ENCODE results near the gene HIVEP3.

DNA sequence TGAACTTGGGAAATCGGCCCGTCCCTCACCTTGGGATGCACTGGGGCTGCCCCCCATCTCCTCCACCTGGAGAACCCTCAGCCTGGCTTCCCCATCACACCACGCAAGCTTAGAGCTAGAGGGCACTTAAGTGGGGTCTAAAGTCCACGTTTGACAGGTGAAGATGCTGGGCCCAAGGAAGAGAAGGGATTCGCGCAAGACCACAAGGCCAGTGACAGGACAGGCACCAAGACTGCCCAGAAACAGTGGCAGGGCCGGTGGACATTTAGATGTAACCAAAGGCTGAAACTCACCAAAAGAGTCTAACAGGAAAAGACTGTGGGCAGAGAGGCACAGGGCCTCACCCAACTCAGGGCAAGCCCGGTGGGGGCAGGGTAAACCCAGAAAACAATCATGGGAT, 303.4 kb downstream of the HIVEP3 start:
- TF ChIP-seq, protein P1, sequence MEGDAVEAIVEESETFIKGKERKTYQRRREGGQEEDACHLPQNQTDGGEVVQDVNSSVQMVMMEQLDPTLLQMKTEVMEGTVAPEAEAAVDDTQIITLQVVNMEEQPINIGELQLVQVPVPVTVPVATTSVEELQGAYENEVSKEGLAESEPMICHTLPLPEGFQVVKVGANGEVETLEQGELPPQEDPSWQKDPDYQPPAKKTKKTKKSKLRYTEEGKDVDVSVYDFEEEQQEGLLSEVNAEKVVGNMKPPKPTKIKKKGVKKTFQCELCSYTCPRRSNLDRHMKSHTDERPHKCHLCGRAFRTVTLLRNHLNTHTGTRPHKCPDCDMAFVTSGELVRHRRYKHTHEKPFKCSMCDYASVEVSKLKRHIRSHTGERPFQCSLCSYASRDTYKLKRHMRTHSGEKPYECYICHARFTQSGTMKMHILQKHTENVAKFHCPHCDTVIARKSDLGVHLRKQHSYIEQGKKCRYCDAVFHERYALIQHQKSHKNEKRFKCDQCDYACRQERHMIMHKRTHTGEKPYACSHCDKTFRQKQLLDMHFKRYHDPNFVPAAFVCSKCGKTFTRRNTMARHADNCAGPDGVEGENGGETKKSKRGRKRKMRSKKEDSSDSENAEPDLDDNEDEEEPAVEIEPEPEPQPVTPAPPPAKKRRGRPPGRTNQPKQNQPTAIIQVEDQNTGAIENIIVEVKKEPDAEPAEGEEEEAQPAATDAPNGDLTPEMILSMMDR (IDR thresholded peaks at IDR 0.05; ENCODE audit: borderline replicate concordance, extremely low read depth, low read length, poor library complexity, severe bottlenecking) = no peak
- TF ChIP-seq EZH2 (IDR thresholded peaks at IDR 0.05; ENCODE audit: borderline replicate concordance, low read depth, low read length, severe bottlenecking) = no peak

All from DND-41 (cell line).